Fibroblast of pulmonary artery (primary cell): ENCODE measurements around the gene PIGQ.
A peak's percentile ranks its signal among the peaks of the same experiment; 100 is the strongest.

Source experiments
- DNase-seq: peaks from one replicate; pipeline ENCODE4 v3.0.0-alpha.2; 2010; ENCODE audit warnings: low read depth
- H3K4me3 ChIP-seq: replicated peaks from 2 replicates; pipeline ENCODE4 v1.5.1; 2011; ENCODE audit warnings: low read depth, mild to moderate bottlenecking, control low read depth, low read length, moderate library complexity
- CTCF ChIP-seq: IDR thresholded peaks from 2 replicates; pipeline ENCODE4 v1.5.1; 2011; ENCODE audit warnings: mild to moderate bottlenecking, control low read depth, low read length, inconsistent platforms; ENCODE audit errors: missing control alignments

Gene PIGQ

DNA sequence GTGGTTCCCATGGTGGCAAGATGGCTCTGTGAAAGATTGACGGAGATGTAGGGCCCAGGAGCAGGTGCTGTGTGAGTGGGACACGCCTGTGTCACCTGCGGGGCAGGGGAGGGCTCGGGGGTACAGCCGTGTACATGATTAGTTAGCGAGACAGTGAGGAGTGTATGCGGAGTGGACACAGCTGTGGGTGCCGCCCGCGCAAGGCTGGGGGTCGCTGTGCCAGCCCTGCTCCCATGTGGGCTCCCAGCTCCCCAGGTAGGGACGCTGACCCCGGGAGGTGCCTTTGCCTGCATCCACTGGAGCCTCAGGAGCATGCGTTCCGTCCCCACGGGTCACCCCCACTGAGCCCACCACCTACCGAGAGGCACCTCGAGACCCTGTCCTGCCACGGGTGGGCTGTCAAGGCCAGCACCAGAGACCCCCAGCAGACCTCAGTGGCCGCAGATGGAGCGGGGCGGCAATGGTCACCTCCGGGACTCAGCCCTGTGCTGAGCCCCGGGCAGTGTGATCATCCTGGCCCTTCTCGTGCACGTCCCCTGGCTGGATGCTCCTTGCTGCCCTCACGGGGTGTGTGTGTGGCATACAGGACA, 34.8 kb upstream of the PIGQ start:
- TF ChIP-seq CTCF, result no peak
- no peak overlapping the region for H3K4me3 ChIP-seq

GRCh38 chr16:535446-536405, 34.0 kb upstream of the PIGQ start:
- H3K4me3 ChIP-seq, result no peak overlapping the region
- no peak for TF ChIP-seq CTCF
- DNase-seq, result peak; percentile 24

More for the DNA sequence above, 34.8 kb upstream of the PIGQ start:
- no peak for DNase-seq

DNA sequence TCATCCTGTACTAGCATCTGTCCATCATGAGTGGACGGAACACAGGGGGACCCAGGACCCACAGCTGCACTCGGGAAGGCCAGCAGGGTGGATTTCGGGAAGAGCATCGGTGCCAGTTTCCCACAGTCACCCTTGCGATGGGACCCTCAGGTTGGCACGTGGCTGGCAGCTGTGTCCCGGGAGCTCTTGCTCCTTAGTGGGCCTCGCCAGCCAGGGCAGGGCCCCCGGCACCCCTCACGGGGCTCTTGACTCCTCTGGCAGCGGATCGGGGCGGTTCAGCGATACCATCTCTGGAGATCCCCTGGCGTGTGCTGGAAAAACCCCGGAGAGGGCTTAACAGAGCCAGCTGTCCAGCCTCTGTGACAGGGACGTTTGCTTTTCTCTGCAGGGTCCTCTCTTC, 33.0 kb upstream of the PIGQ start:
- DNase-seq, result no peak
- no peak for TF ChIP-seq CTCF
- H3K4me3 ChIP-seq, result no peak overlapping the region

- TF ChIP-seq CTCF, result no peak
- no peak overlapping the region for H3K4me3 ChIP-seq
- no peak for DNase-seq
These were observed 32.1 kb upstream of the PIGQ start for GRCh38 chr16:537415-538335.

DNA sequence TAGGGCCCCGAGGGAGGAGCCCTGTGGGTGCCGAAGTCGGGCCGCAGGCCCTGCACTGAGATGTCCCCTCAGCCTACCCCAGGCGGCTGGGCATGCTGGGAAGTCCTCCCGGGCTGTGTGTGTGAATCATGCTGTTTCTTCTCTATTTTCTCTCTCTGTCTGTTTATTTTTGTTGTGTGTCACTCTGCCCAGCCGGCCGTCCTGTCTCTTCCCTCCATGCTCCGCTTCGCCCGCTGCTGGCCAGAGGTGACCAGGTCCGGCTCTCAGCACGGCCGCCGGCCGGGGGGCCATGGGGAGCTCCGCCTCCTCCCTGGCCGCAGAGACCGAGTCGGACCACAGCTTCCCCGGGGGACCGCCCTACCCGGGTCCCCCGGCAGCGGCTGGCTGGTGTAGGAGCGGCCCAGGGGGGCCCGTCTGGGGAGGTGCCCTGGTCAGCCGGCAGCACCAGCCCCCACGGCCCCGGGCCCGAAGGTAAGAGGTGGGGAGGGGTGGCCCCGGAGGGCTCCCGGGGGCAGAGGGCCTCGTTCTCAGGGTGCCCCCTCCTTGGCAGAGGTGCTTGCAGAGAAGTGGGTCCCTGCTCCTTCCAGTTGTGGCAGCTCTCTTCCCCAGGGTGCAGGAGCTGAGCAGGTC, 29.8 kb upstream of the PIGQ start:
- no peak overlapping the region for H3K4me3 ChIP-seq
- no peak for DNase-seq
- no peak for TF ChIP-seq CTCF

GRCh38 chr16:540645-541340, 29.0 kb upstream of the PIGQ start:
- DNase-seq, result no peak
- H3K4me3 ChIP-seq, result no peak overlapping the region
- no peak for TF ChIP-seq CTCF
